Choroid plexus epithelial cell (primary cell): ENCODE measurements around the gene FTCD.

Source experiments
- DNase-seq: peaks from one replicate; pipeline ENCODE4 v3.0.0-alpha.2; 2010; ENCODE audit warnings: low read depth
- H3K4me3 ChIP-seq: 2 replicates; pipeline ENCODE4 v1.5.1; 2011; ENCODE audit warnings: low read depth, mild to moderate bottlenecking, control low read depth, low read length, moderate library complexity
- TF ChIP-seq, protein P1 (sequence below): conservative IDR thresholded peaks from 2 replicates; pipeline ENCODE4 v1.5.1; 2011; ENCODE audit warnings: low read depth, mild to moderate bottlenecking, control low read depth, inconsistent platforms, low read length, moderate library complexity

FTCD gene

DNA sequence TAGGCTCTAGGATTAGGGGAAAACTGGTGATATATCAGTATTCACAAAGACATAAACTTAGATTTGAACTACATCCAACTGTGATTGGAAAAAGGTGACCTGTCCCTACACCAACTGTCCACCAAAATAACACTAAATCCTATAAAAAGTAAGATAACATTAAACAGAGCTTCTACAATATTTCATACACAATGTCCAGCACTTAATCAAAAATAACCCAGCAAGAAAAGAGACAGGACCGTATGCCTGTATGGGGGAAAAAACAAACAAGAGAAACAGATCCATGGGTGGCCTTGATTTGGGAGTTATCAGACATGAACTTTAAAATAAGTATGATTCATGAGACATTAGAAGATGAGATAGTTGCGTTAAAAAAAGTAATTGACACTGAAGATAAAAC is 67.2 kb downstream of the FTCD start:
- H3K4me3 ChIP-seq = no peak overlapping the region
- TF ChIP-seq, protein P1, sequence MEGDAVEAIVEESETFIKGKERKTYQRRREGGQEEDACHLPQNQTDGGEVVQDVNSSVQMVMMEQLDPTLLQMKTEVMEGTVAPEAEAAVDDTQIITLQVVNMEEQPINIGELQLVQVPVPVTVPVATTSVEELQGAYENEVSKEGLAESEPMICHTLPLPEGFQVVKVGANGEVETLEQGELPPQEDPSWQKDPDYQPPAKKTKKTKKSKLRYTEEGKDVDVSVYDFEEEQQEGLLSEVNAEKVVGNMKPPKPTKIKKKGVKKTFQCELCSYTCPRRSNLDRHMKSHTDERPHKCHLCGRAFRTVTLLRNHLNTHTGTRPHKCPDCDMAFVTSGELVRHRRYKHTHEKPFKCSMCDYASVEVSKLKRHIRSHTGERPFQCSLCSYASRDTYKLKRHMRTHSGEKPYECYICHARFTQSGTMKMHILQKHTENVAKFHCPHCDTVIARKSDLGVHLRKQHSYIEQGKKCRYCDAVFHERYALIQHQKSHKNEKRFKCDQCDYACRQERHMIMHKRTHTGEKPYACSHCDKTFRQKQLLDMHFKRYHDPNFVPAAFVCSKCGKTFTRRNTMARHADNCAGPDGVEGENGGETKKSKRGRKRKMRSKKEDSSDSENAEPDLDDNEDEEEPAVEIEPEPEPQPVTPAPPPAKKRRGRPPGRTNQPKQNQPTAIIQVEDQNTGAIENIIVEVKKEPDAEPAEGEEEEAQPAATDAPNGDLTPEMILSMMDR = no peak
- no peak for DNase-seq

DNA sequence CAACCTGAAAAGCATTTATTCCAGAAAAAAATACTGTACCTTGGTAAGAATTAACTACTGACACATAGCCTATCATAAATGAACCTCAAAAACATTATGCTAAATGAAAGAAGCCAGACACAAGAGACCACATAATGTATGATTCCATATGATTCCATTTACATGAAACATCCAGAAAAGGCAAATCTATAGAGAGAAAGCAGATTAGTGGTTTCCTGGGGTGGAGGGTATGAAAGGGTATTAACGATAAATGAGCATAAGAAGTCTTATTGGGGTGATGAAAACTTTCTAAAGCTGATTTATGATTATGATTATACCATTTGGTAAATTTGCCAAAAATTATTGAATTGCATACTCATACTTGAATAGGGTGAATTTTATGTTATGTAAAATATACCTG is 67.7 kb downstream of the FTCD start:
- TF ChIP-seq, protein P1 = no peak
- no peak overlapping the region for H3K4me3 ChIP-seq
- no peak for DNase-seq
